GM19043 (cell line): Measurements from ENCODE around the gene RBM6.
"Not testable (repeated sequence)": the region's sequence is repeated elsewhere in the genome, so short reads cannot be mapped to it uniquely, and the experiment has no call there.

Experiments
- ATAC-seq: cut with Tn5 transposase; IDR thresholded peaks from one replicate; pipeline ENCODE4 v1.9.1; 2021; ENCODE audit warnings: low read depth; ENCODE audit not compliant: unreplicated experiment

RBM6 gene

DNA sequence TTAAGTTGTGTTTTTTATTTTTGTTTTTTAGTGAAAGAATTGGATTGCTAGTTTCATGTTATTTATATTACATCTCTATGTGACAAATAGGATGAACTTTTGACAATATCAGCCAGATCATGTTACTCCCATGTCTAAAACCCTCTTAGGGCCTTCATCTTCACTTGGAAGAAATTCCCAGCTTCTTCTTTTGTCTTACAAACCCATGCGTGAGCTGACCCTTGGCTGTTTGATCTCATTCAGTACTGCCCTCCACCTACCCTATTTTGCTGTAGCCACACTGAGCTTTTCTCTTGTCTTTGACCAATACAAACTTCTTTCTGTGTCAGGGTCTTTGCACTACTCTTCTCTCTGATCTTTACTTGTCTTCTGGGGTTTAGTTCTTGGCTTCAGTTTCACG is 37.0 kb downstream of the RBM6 start:
- no peak for ATAC-seq

DNA sequence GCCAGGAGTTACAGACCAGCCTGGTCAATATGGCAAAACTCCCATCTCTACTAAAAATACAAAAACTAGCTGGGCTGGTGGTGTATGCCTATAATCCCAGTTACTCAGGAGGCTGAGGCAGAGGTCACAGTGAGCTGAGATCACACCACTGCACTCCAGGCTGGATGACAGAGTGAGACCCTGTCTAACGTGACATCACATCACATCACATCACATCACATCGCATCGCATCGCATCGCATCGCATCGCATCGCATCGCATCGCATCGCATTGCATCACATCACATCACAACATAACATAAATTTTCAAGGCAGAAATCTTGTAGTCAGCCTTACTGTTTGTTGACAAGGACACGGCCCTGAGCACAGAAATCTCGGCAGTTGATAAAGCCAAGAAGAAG is 44.4 kb downstream of the RBM6 start:
- ATAC-seq = no peak

DNA sequence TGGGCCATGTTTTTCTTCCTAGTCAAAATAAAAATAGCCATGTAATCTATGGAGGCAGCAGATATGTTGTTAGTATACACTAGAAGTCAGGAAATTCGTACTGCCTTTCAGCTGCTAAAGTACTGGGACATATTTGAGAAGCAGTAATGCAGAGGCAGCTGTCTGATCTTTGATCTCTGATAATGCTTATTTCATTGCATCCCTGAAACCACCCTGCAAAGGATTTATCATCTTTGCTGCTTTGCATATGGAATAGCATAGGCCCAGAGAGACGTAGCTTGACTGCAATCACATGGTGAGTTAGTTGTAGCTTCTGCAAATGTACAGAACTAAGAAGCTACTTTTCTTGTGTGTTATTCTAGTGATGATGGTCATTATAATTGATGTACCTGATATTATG is 52.4 kb downstream of the RBM6 start:
- ATAC-seq = no peak

DNA sequence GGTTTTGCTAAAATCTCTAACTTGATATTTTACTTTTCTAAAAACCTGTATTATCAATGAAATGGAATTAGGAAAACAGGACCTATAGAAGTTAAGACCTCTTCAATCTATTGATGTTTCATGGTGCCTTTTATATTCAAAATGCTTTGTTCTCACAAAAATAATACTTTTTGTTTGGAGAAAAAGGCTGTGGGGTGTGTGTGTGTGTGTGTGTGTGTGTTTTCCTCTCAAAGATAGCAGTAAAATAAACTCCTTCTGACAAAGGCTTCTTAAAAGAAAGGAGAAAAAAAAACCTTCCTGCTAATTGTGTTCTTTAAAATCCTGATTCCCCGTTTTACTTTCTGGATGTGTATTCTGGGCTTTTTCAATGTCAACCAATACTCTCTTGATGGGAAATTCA is 54.5 kb downstream of the RBM6 start:
- ATAC-seq = no peak

DNA sequence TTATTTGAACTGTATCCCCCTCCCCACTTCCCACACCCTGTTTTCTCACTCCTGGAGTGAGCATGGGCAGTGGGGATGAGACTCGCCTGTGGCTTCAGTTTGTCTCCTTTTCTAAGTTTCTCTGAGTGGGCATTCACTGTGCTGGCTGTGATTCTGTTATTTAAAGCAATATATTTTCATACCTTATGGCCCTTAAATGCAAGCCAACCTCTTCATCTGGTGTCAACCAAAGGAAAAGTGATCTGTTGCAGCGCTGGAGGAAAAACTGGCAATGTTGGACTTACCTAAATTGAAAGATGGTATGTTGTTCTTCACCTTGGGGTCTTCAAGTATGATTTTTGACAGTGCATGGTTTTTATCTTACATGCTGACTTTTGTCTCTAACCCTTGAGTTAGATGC is 56.1 kb downstream of the RBM6 start:
- no peak for ATAC-seq

DNA sequence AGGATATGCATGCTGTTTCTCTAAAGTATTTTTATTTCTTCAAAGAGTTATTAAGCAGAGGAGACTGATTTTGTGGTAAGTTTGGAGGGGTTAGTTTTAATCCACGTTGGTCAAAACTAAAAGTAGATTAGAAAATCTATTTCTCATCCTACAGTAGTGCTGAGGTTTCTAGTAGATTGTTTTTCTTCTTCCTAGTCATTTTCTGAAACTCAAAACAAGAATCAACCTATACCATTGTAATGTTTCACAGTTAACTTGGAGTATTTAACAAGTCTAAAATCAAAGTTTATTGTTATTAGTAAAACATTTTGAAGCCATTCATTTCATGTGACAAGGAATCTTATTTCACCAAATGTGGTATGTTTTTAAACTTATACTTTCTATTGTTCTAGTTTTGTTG is 57.9 kb downstream of the RBM6 start:
- ATAC-seq = no peak

DNA sequence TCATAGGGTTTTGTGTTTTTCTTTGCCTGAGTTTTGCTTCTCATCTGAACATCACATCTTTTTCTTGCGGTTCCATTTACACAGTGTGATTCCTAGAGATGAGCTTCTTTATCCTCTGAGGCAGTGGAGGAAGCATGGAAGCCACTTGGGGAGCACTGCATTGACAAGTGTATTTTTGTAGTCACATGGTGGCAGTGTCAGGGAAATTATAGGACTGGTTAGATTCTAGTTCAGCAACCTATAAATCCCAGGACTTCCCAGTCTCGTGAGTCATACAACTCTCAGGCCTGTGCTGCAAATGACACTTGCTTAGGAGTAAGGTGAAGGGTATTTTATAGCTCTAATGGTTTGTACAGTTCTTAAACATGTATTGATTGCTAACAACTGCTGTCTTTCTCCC is 58.4 kb downstream of the RBM6 start:
- no peak for ATAC-seq

DNA sequence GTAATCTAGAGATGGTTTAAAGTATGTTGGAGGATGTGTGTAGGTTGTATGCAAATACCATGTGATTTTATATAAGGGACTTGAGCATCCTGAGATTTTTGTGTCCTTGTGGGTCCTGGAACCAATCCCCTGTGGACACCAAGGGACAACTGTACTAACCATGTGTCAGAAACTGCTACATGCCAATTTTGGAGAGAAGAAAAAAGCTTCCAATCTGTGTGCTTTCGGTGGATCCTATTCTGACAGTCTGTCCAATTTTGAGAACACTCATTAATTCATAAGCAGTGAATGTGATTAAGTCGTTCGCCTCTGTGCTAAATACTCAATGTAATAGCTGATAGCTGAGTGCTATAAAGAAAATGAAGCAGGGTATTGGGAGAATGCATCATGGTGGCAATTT is 61.6 kb downstream of the RBM6 start:
- ATAC-seq = no peak

DNA sequence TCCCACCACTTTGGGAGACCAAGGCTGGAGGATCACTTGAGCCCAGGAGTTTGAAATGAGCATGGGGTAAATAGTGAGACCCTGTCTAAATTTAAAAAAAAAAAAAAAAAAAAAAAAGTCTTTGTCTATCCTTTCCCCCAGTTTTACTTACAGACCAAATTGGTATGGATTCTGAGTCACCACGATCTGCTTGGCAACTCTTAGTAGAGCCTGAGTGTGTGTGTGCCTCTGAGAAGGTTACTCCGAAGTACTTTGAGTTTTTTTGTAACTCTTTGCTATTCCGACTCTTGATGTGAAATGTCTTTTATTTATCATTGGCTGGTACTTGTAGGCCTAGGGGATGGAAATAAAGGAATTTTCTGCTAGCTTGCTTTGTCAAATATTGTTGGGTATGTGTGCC is 63.3 kb downstream of the RBM6 start:
- no peak for ATAC-seq

DNA sequence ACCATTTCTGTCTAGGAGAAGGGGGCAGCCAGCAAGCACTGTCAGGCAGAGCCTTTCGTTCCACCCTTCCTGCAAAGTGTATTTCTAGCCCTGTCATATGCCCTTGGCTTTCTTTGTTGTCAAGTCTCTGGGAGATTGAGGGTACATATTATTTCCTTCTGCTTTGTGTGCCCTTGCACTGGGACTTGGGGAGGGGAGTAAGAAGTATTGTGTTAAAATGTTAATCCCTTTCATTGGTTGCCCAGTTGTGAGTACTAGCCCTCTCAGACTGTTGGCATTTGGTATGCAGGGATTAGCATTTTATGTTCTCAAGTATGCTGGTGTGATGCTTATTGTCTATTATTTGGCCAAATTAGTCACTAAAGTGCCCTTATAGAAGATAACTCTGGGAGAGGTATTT is 63.9 kb downstream of the RBM6 start:
- no peak for ATAC-seq

DNA sequence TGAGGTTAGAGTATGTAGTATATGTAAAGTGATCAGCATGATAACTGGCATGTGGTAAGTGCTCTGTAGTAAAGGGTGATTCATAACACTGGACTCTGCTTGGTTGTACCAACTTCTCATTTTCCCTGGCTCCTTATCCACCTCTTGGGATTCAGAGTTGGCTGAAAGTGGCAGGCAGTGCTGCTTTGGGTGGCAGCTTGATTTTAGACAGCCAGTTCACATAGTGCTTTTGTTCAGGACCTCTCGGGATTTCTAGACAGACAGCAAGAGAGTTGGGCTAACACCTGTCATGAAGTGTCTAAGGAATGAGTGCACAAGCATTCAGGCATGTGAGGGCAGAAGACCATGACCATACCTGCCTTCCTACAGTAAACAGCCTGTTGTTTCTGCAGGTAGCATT is 69.0 kb downstream of the RBM6 start:
- ATAC-seq = no peak

DNA sequence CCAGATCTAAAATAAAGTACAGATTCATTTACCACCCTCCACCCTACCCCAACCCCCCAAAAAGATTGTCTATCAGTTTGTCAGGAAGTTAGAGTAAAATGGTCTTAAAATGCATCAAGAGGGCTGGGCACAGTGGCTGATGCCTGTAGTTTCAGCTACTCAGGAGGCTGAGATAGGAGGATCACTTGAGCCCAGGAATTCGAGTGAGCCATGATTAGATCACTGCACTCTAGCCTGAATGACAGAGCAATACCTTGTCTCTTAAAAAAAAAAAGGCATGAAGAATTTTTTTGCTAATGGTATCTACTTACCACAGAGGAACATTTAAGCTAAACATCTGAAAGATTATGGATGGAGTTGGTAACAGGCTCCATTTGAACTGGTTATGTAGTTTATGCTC is 71.0 kb downstream of the RBM6 start:
- no peak for ATAC-seq

DNA sequence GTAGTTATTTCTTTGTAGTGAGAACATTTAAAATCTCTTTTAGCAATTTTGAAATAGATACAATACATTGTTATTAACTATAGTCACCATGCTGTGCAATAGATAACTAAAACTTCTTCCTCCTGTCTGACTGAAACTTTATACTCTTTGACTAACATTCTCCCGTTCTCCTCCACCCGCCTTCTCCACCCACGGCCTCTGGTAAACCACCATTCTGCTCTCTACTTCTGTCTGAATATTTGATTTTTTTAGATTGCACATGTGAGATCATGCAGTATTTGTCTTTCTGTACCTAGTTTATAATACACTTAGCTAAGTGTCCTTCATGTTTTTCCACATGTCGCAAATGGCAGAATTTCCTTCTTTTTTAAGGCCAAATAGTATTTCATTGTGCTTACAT is 76.0 kb downstream of the RBM6 start:
- no peak for ATAC-seq

DNA sequence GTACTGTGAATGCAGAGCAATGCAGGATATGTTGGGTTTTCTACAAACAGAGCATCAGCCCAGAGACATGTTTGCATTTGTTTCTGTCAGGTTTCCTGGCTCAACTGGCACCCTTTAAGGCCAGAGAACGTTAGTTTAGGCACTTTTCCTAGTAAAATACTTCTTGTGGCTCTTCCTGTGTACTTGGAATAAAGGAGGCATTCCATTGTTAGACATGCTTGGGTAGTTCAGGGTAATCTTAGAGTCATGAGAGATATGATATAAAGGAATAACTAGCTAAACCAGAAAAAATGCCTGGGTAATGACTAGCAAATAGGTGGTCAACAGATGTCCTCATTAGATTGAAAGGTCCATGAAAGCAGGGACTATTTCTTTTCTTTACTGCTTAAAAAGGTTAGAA is 88.4 kb downstream of the RBM6 start:
- ATAC-seq = no peak

DNA sequence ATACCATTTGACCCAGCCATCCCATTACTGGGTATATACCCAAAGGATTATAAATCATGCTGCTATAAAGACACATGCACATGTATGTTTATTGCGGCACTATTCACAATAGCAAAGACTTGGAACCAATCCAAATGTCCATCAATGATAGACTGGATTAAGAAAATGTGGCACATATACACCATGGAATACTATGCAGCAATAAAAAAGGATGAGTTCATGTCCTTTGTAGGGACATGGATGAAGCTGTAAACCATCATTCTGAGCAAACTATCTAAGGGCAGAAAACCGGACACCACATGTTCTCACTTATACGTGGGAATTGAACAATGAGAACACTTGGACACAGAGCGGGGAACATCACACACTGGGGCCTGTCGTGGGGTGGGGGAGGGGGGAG is 91.3 kb downstream of the RBM6 start:
- ATAC-seq = not testable (repeated sequence)

DNA sequence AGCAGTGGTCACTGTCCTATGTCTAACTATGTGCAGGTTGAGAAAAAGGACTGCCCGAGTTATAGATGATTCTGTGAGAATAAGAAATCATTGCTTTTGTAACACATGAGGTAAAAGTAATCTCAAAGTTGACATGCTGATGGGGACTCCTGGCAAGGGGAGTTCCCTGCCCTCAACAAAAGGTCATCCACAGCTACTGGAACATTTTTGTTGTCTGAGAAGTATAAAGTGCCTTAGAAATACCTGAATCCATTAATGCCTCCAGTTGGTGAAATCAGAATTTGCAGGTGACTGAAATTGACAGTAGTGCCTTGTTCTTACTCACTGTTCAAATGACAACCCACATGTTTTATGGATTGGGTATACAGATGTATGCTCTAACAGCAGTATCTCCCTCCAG is 105.0 kb downstream of the RBM6 start:
- no peak for ATAC-seq

DNA sequence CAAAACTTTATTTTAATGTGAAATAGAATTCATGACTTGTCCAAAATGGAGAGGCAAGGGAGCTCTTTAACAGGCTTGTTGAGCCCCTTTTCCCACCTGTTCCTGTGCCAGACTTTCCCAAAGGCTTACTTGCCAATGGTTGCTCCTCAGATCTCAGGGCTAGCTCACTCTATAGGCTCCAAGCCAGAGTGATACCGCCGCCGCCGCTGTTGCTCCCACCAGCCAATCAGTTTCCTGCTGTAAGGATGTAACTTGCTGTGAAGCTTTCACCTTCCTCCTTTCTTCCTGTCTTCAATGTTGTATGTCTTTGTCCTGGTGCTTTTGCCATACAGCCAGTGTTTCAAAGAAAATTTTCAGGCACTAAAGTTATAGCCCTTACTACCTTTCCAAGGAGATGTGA is 107.5 kb downstream of the RBM6 start:
- ATAC-seq = no peak

DNA sequence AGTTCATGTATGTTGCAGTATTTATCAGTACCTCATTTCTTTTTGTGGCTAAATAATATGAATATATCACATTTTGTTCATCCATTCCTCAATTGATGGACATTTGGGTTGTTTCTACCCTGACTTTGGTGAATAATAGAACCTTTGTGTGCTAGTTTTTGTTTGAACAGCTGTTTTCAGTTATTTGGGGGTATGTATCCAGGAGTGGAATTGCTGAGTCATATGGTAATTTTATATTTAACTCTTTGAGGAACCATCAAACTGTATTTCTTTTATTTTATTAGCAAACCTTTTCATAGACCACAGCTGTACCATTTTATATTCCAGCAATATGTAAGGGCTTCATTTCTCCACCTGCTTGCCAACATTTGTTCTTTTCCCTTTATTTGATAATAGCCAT is 110.4 kb downstream of the RBM6 start:
- ATAC-seq = no peak

DNA sequence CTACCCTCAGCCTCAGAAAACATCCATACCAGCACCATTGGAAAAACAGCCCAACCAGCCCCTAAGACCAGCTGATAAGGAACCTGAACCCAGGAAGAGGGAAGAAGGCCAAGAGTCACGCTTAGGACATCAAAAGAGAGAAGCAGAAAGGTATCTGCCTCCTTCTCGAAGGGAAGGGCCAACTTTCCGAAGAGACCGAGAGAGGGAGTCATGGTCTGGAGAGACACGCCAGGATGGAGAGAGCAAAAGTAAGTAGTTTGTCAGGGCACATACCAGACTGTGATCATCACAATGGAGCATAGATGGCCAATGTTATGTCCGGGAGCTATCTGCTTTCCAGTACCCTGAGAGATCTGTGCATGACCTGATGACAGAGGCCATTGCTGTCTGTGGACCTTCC is 117.8 kb downstream of the RBM6 start:
- ATAC-seq = no peak

DNA sequence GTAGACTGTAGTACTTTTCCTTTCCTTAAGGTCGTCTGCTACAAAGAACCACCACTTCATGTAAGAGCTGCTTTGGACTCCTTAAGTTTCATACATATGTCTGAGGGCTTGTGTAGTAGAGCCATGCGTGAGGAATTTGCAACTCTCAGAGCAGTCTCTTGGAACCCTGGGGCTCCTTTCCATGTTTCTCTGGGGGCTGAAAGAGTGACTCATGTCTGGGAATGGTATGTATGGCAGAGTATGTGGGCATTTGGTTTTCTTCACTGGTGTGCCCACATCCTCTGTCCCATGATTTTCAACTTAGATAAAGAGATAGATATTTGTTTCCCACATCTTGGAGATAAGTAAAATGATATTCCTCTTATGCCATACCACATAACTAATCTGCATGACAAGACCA is 128.2 kb downstream of the RBM6 start:
- ATAC-seq = no peak

DNA sequence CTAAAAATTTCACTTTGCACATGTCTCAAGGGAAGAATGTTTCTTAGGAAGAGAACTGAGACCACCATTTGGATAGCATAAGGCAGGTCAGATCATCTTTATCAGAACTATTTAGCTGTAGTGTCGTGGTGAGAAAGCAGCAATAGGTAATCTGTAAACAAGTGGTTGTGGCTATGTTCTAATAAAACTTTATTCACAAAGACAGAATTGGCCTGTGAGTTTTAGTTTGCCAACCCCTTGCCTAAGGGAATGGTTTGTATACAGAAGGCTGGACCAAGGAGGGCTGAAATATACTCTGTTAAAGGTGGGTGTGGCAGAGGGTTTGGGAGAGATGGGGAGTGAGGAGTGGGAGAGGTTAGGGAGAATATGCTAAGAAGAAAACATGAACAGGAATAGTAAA is 138.1 kb downstream of the RBM6 start:
- no peak for ATAC-seq

DNA sequence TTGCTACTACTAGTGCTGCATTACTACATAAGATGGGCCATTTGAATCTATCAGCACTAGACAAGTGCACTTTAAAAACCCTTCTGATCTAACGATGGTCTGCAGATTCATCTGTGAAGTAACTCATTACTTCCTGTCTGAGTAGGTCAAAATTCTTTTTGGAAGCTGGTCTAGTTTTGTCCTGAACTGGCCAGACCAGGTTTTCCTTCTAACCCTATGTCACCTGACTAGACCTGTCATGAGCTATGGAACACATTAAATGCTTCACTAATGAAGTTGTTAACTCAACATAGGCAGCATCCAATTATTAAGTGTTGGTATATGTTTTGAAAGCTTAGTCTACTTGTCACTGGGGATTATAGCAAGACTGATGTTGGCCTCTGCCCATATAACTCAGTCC is 138.7 kb downstream of the RBM6 start:
- ATAC-seq = no peak

DNA sequence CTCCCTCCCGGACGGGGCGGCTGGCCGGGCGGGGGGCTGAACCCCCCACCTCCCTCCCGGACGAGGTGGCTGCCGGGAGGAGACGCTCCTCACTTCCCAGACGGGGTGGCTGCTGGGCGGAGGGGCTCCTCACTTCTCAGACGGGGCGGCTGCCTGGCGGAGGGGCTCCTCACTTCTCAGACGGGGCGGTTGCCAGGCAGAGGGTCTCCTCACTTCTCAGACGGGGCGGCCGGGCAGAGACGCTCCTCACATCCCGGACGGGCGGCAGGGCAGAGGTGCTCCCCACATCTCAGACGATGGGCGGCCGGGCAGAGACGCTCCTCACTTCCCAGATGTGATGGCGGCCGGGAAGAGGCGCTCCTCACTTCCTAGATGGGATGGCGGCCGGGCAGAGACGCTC is 145.0 kb downstream of the RBM6 start:
- ATAC-seq = not testable (repeated sequence)
